GM18951 (cell line): ENCODE data around the gene MOB3A.
"Not testable (repeated sequence)": the region's sequence is repeated elsewhere in the genome, so short reads cannot be mapped to it uniquely, and the experiment has no call there.

ENCODE experiments used
- POLR2A ChIP-seq: IDR thresholded peaks from 4 replicates; pipeline ENCODE4 v1.6.1; 2011; ENCODE audit warnings: mild to moderate bottlenecking; ENCODE audit not compliant: insufficient read length, insufficient read depth; ENCODE audit errors: extremely low read depth
- in situ Hi-C: fragments of 300-500 bp; cut with MboI; formaldehyde crosslinking; loops from one replicate; pipeline ENCODE4 v1.12.0; 2022; ENCODE audit warnings: low sequenced_read_pairs, mixed read lengths, inconsistent platforms; ENCODE audit not compliant: unreplicated experiment

Gene MOB3A

GRCh38 chr19:2089727-2090053 is 6.4 kb downstream of the MOB3A start:
- in situ Hi-C loops = no loop called here
- TF ChIP-seq POLR2A = no peak

- TF ChIP-seq POLR2A = peak; percentile 50
- in situ Hi-C loops = no loop called here
These were observed 7.0 kb downstream of the MOB3A start for GRCh38 chr19:2089001-2089711.

- in situ Hi-C loops = no loop called here
- peak; percentile 43 for TF ChIP-seq POLR2A
These were observed 8.5 kb downstream of the MOB3A start for GRCh38 chr19:2087621-2088100.

- in situ Hi-C loops = not testable (repeated sequence)
These were observed 9.2 kb downstream of the MOB3A start for GRCh38 chr19:2086695-2087620.

GRCh38 chr19:2084993-2085720 is 11.0 kb downstream of the MOB3A start:
- in situ Hi-C loops = no loop called here

More at GRCh38 chr19:2086695-2087620, 9.2 kb downstream of the MOB3A start:
- TF ChIP-seq POLR2A = peak; percentile 45

GRCh38 chr19:2083174-2083854 is 12.8 kb downstream of the MOB3A start:
- in situ Hi-C loops = no loop called here
- peak; percentile 53 for TF ChIP-seq POLR2A

More at GRCh38 chr19:2084993-2085720, 11.0 kb downstream of the MOB3A start:
- peak; percentile 80 for TF ChIP-seq POLR2A

- in situ Hi-C loops = no loop called here
- TF ChIP-seq POLR2A = peak; percentile 46
These were observed 14.0 kb downstream of the MOB3A start for GRCh38 chr19:2081873-2082810.

- in situ Hi-C loops = no loop called here
These were observed 15.7 kb downstream of the MOB3A start for GRCh38 chr19:2080336-2080988.

GRCh38 chr19:2079865-2080301 is 16.2 kb downstream of the MOB3A start:
- in situ Hi-C loops = no loop called here
- no peak for TF ChIP-seq POLR2A

More at GRCh38 chr19:2080336-2080988, 15.7 kb downstream of the MOB3A start:
- no peak for TF ChIP-seq POLR2A

GRCh38 chr19:2079076-2079864 is 16.9 kb downstream of the MOB3A start:
- in situ Hi-C loops = no loop called here
- TF ChIP-seq POLR2A = no peak
